KOPT-K1 (cell line): Measurements from ENCODE around the gene CTSF.
"Not testable (repeated sequence)": the region's sequence is repeated elsewhere in the genome, so short reads cannot be mapped to it uniquely, and the experiment has no call there.

Source experiments
- H3K27ac ChIP-seq: fragments of 200-600 bp; sonication (generic); 2 replicates; pipeline ENCODE4 v1.5.1; 2016; ENCODE audit warnings: antibody characterized with exemption, mild to moderate bottlenecking, low read depth, low read length; ENCODE audit not compliant: poor library complexity, severe bottlenecking
- H3K36me3 ChIP-seq: fragments of 200-600 bp; sonication (generic); 2 replicates; pipeline ENCODE4 v1.5.1; 2017; ENCODE audit warnings: antibody characterized with exemption, mild to moderate bottlenecking, low read length, moderate library complexity; ENCODE audit not compliant: insufficient read depth
- H3K9me3 ChIP-seq: fragments of 200-600 bp; sonication (generic); 2 replicates; pipeline ENCODE4 v1.5.1; 2017; ENCODE audit warnings: antibody characterized with exemption, low read length, mild to moderate bottlenecking; ENCODE audit not compliant: insufficient read depth, poor library complexity, severe bottlenecking

The CTSF gene

GRCh38 chr11:66595245-66595904 is 27.0 kb upstream of the CTSF start:
- Histone ChIP-seq H3K9me3 (no peaks in the 10 kb centered on the region), H3K27ac (peak overlapping the region; percentile 45), H3K36me3 (peaks cover 18% of the 10 kb centered on the region)

GRCh38 chr11:66593650-66594049 is 25.2 kb upstream of the CTSF start:
- Histone ChIP-seq H3K9me3 (no peaks in the 10 kb centered on the region), H3K27ac (peak overlapping the region; percentile 67)

GRCh38 chr11:66593303-66593635 is 24.9 kb upstream of the CTSF start:
- no peaks in the 10 kb centered on the region for H3K36me3 ChIP-seq
- H3K27ac ChIP-seq: peak overlapping the region; percentile 67
- no peaks in the 10 kb centered on the region for H3K9me3 ChIP-seq

More at GRCh38 chr11:66593650-66594049, 25.2 kb upstream of the CTSF start:
- H3K36me3 ChIP-seq: peaks cover under 1% of the 10 kb centered on the region; the same call in 1 of the 2 replicates

- Histone ChIP-seq H3K36me3 (no peaks in the 10 kb centered on the region), H3K27ac (peak within 1 kb of the TSS; percentile 67), H3K9me3 (no peaks in the 10 kb centered on the region)
Measured at GRCh38 chr11:66592457-66593302, 24.3 kb upstream of the CTSF start, which contains the start of the genes CCDC87 and CCS. TSS of gene CCDC87 (minus strand) at chr11:66593063. CDS start at chr11:66593015, 48 bp downstream. TSS of gene CCS (plus strand) at chr11:66593185. CDS start at chr11:66593262, 77 bp downstream.

- H3K36me3 ChIP-seq: no peaks in the 10 kb centered on the region
- no peak overlapping the region for H3K27ac ChIP-seq
Measured at GRCh38 chr11:66591175-66591574, 22.8 kb upstream of the CTSF start.

GRCh38 chr11:66589996-66590675 is 21.7 kb upstream of the CTSF start:
- Histone ChIP-seq H3K36me3 (no peaks in the 10 kb centered on the region), H3K9me3 (no peaks in the 10 kb centered on the region), H3K27ac (no peak overlapping the region)

More at GRCh38 chr11:66591175-66591574, 22.8 kb upstream of the CTSF start:
- H3K9me3 ChIP-seq: no peaks in the 10 kb centered on the region

- not testable (repeated sequence) for H3K9me3 ChIP-seq, H3K27ac ChIP-seq, H3K36me3 ChIP-seq
Measured at GRCh38 chr11:66589315-66589714, 20.9 kb upstream of the CTSF start.

GRCh38 chr11:66586136-66586535 is 17.7 kb upstream of the CTSF start:
- Histone ChIP-seq H3K36me3 (no peaks in the 10 kb centered on the region), H3K9me3 (peaks cover 12% of the 10 kb centered on the region), H3K27ac (no peak overlapping the region)

- H3K36me3 ChIP-seq, H3K27ac ChIP-seq: not testable (repeated sequence)
- peaks cover 12% of the 10 kb centered on the region for H3K9me3 ChIP-seq
Measured at GRCh38 chr11:66585447-66585846, 17.0 kb upstream of the CTSF start.

- H3K27ac ChIP-seq: not testable (repeated sequence)
Measured at GRCh38 chr11:66582565-66583147, 14.2 kb upstream of the CTSF start.

GRCh38 chr11:66581261-66581660 is 12.9 kb upstream of the CTSF start:
- no peak overlapping the region for H3K27ac ChIP-seq

More at GRCh38 chr11:66582565-66583147, 14.2 kb upstream of the CTSF start:
- H3K9me3 ChIP-seq: peaks cover 12% of the 10 kb centered on the region
- H3K36me3 ChIP-seq: not testable (repeated sequence)

GRCh38 chr11:66580803-66581202 is 12.4 kb upstream of the CTSF start:
- Histone ChIP-seq H3K36me3 (no peaks in the 10 kb centered on the region), H3K9me3 (peaks cover 12% of the 10 kb centered on the region), H3K27ac (no peak overlapping the region)

More at GRCh38 chr11:66581261-66581660, 12.9 kb upstream of the CTSF start:
- Histone ChIP-seq H3K36me3 (no peaks in the 10 kb centered on the region), H3K9me3 (peaks cover 12% of the 10 kb centered on the region)

- Histone ChIP-seq H3K9me3 (peaks cover 12% of the 10 kb centered on the region), H3K36me3 (no peaks in the 10 kb centered on the region), H3K27ac (no peak overlapping the region)
Measured at GRCh38 chr11:66579017-66579606, 10.7 kb upstream of the CTSF start.

GRCh38 chr11:66570850-66571180 is 2.4 kb upstream of the CTSF start:
- Histone ChIP-seq H3K9me3 (no peaks in the 10 kb centered on the region), H3K36me3 (no peaks in the 10 kb centered on the region), H3K27ac (no peak overlapping the region)
